Uterus (tissue), 2 donors: ENCODE data around the gene NUP160.

ENCODE experiments used
- CTCF ChIP-seq, 4 experiments: fragments of 200-600 bp in 2 of 4; fragments of 450-650 bp in 2 of 4; sonication (generic) in 2 of 4; IDR thresholded peaks; one replicate each; pipeline ENCODE4 v1.5.1; 2016 to 2019; ENCODE audit warnings: antibody characterized with exemption in 4 of 4, mild to moderate bottlenecking in 2 of 4, moderate library complexity in 1 of 4
- POLR2A ChIP-seq, 2 donors: fragments of 450-650 bp; IDR thresholded peaks; one replicate each; pipeline ENCODE4 v1.6.1; 2016; ENCODE audit warnings: antibody characterized with exemption in 2 of 2, mild to moderate bottlenecking in 1 of 2, moderate library complexity in 1 of 2

GRCh38 chr11:47869544-47870393 lies 21.6 kb upstream of the NUP160 start:
- TF ChIP-seq CTCF (IDR thresholded peaks at IDR 0.05): no peak
- no peak for TF ChIP-seq POLR2A (IDR thresholded peaks at IDR 0.05)
